ENCODE results near the gene ADRM1.

DNA sequence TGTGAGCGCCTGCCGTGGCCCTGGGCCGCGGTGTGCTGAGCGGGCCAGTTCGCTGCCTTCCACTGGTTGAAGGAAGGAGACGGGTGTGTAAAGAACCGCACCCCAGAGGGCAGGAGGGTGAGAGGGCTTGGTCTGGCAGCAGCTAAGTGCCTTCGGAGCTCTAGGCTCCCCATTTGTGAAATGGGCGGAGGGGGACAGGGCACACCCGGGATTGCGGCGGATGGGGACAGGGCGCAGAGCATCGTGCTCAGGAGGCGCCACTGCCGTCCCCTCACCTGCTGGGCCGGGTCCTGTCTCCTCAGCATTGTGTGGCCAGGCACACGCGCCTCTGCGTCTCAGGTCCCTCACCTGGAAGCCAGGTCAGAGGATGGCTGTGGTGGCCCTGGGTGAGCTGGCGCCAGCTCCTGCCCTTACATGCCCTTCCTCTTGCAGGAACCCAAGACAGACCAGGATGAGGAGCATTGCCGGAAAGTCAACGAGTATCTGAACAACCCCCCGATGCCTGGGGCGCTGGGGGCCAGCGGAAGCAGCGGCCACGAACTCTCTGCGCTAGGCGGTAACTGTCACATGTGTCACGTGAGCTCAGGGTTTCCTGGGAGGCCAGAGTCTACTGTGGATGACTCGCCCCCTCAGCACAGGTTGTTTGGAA is 3.1 kb downstream of the ADRM1 start:
- TF ChIP-seq, protein P1, sequence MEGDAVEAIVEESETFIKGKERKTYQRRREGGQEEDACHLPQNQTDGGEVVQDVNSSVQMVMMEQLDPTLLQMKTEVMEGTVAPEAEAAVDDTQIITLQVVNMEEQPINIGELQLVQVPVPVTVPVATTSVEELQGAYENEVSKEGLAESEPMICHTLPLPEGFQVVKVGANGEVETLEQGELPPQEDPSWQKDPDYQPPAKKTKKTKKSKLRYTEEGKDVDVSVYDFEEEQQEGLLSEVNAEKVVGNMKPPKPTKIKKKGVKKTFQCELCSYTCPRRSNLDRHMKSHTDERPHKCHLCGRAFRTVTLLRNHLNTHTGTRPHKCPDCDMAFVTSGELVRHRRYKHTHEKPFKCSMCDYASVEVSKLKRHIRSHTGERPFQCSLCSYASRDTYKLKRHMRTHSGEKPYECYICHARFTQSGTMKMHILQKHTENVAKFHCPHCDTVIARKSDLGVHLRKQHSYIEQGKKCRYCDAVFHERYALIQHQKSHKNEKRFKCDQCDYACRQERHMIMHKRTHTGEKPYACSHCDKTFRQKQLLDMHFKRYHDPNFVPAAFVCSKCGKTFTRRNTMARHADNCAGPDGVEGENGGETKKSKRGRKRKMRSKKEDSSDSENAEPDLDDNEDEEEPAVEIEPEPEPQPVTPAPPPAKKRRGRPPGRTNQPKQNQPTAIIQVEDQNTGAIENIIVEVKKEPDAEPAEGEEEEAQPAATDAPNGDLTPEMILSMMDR (conservative IDR thresholded peaks at IDR 0.05), result no peak
- TF ChIP-seq ZFX (IDR thresholded peaks at IDR 0.05), result no peak
